ENCODE data around the gene BRD9. TPM values are rescaled to one million over a fixed set of nuclear protein-coding genes. Genes with fewer than 3 reads are reported as not detected.

The BRD9 gene
- total RNA-seq, 6 experiments from 2014 or later, result 28.0 to 31.5 (median 31.0) TPM

GRCh38 chr5:926417-927171 lies 34.0 kb upstream of the BRD9 start:
- Mint-ChIP-seq H3K27me3 (ENCODE audit: insufficient read depth) (peaks cover 7% of the 10 kb centered on the region; the same call in 1 of the 2 replicates), H3K9me3 (no peaks in the 10 kb centered on the region), H3K27ac (no peak overlapping the region), H3K4me3 (peak overlapping the region; percentile 70), H3K4me1 (ENCODE audit: low read depth) (peaks cover 8% of the 10 kb centered on the region; the same call in 1 of the 2 replicates), H3K36me3 (ENCODE audit: low read depth) (0 out of 2 replicates have a peak, but pooled peaks cover 4% of the 10 kb centered on the region)
- peak; percentile 69 for TF ChIP-seq CTCF (IDR thresholded peaks at IDR 0.05)
- no peak for DNase-seq

- H3K27me3 Mint-ChIP-seq (ENCODE audit: insufficient read depth), result peaks cover 6% of the 10 kb centered on the region; the same call in 1 of the 2 replicates
- H3K4me3 Mint-ChIP-seq, result no peak overlapping the region
- TF ChIP-seq CTCF (IDR thresholded peaks at IDR 0.05), result peak; percentile 94
- H3K9me3 Mint-ChIP-seq, result no peaks in the 10 kb centered on the region
- H3K36me3 Mint-ChIP-seq (ENCODE audit: low read depth), result 0 out of 2 replicates have a peak, but pooled peaks cover 4% of the 10 kb centered on the region
- H3K27ac Mint-ChIP-seq, result no peak overlapping the region
- peaks cover 8% of the 10 kb centered on the region; the same call in 1 of the 2 replicates for H3K4me1 Mint-ChIP-seq (ENCODE audit: low read depth)
- peak; percentile 45 for DNase-seq
These were observed 30.8 kb upstream of the BRD9 start for GRCh38 chr5:923281-923873.

GRCh38 chr5:922436-923280 lies 30.1 kb upstream of the BRD9 start:
- H3K4me3 Mint-ChIP-seq, result no peak overlapping the region
- peaks cover 6% of the 10 kb centered on the region; the same call in 1 of the 2 replicates for H3K27me3 Mint-ChIP-seq (ENCODE audit: insufficient read depth)
- H3K36me3 Mint-ChIP-seq (ENCODE audit: low read depth), result no peaks in the 10 kb centered on the region

GRCh38 chr5:921456-922435 lies 29.1 kb upstream of the BRD9 start:
- no peak for TF ChIP-seq CTCF (IDR thresholded peaks at IDR 0.05)
- Mint-ChIP-seq H3K36me3 (ENCODE audit: low read depth) (0 out of 2 replicates have a peak, but pooled peaks cover 4% of the 10 kb centered on the region), H3K4me3 (no peak overlapping the region), H3K4me1 (ENCODE audit: low read depth) (peaks cover 8% of the 10 kb centered on the region; the same call in 1 of the 2 replicates), H3K27me3 (ENCODE audit: insufficient read depth) (peaks cover 6% of the 10 kb centered on the region; the same call in 1 of the 2 replicates), H3K9me3 (no peaks in the 10 kb centered on the region), H3K27ac (no peak overlapping the region)
- DNase-seq, result no peak

More at GRCh38 chr5:922436-923280, 30.1 kb upstream of the BRD9 start:
- no peak for TF ChIP-seq CTCF (IDR thresholded peaks at IDR 0.05)
- no peak for DNase-seq
- Mint-ChIP-seq H3K4me1 (ENCODE audit: low read depth) (peaks cover 8% of the 10 kb centered on the region; the same call in 1 of the 2 replicates), H3K27ac (no peak overlapping the region), H3K9me3 (no peaks in the 10 kb centered on the region)
